Caco-2 (cell line): ENCODE data around the gene RAB11FIP2. TPM values are rescaled to one million over a fixed set of nuclear protein-coding genes. Genes with fewer than 3 reads are reported as not detected.

Source experiments
- BruUV-seq: library from RNA; stranded (reverse); fragments of 400-500 nt; replicated peaks from 2 replicates; lab custom pipeline; 2021; lab: Mats Ljungman, UMichigan
- CTCF ChIA-PET: fragments of 300-600 bp; sonication (Branson Sonifier 250); formaldehyde crosslinking; loops from one replicate; lab custom pipeline; 2022; ENCODE audit warnings: antibody characterized with exemption; lab: Charles Lee
- POLR2A ChIA-PET: fragments of 300-600 bp; sonication (Branson Sonifier 250); formaldehyde crosslinking; loops from one replicate; lab custom pipeline; 2022; ENCODE audit warnings: antibody characterized with exemption; lab: Charles Lee
- DNase-seq, 2 experiments: peaks; one replicate each; pipeline versions ENCODE4 v3.0.0 to v3.0.0-alpha.2; 2020 to 2022
- H3K27me3 ChIP-seq: replicated peaks from 2 replicates; pipeline ENCODE4 v1.6.0; 2011; ENCODE audit warnings: low read length; ENCODE audit not compliant: control insufficient read depth, insufficient read depth
- H3K36me3 ChIP-seq: 2 replicates; pipeline ENCODE4 v1.5.1; 2011; ENCODE audit warnings: low read length; ENCODE audit not compliant: control insufficient read depth, insufficient read depth
- H3K4me1 ChIP-seq: fragments of 250-450 bp; sonication (Bioruptor Pico); 2 replicates; pipeline ENCODE4 v1.5.1; 2020; ENCODE audit warnings: mild to moderate bottlenecking
- H3K4me3 ChIP-seq: 2 replicates; pipeline ENCODE4 v1.5.1; 2011; ENCODE audit warnings: low read depth, mild to moderate bottlenecking, control low read depth, low read length
- H3K9me3 ChIP-seq: fragments of 250-450 bp; sonication (Bioruptor Pico); 2 replicates; pipeline ENCODE4 v1.5.1; 2020; ENCODE audit warnings: mild to moderate bottlenecking, moderate library complexity
- H3K27ac Mint-ChIP-seq: one replicate; pipeline ENCODE4 v1.8.0; 2022; ENCODE audit warnings: mixed read lengths; ENCODE audit not compliant: unreplicated experiment
- H3K27me3 Mint-ChIP-seq: one replicate; pipeline ENCODE4 v1.8.0; 2022; ENCODE audit warnings: mixed read lengths; ENCODE audit not compliant: insufficient read depth, unreplicated experiment
- H3K36me3 Mint-ChIP-seq: one replicate; pipeline ENCODE4 v1.8.0; 2022; ENCODE audit warnings: mild to moderate bottlenecking, mixed read lengths; ENCODE audit not compliant: insufficient read depth, unreplicated experiment
- H3K4me1 Mint-ChIP-seq: one replicate; pipeline ENCODE4 v1.8.0; 2022; ENCODE audit warnings: low read depth, mixed read lengths; ENCODE audit not compliant: unreplicated experiment
- H3K4me3 Mint-ChIP-seq: one replicate; pipeline ENCODE4 v1.8.0; 2022; ENCODE audit warnings: mild to moderate bottlenecking, moderate library complexity, mixed read lengths; ENCODE audit not compliant: unreplicated experiment
- H3K9me3 Mint-ChIP-seq: one replicate; pipeline ENCODE4 v1.8.0; 2022; ENCODE audit warnings: mixed read lengths; ENCODE audit not compliant: unreplicated experiment
- intact Hi-C: fragments of 100-400 bp; cut with micrococcal nuclease; formaldehyde crosslinking; loops from one replicate; pipeline ENCODE4 v1.10.0; 2022; ENCODE audit not compliant: unreplicated experiment
- total RNA-seq: library from RNA; stranded (reverse); gene quantifications from 2 replicates; pipeline ENCODE4 v1.2.3, GENCODE V29; 2022
- TF ChIP-seq, protein P1 (sequence below), 2 experiments: fragments of 200-600 bp in 1 of 2; IDR thresholded peaks; 1 replicate in 1 of 2; 2 replicates in 1 of 2; pipeline versions ENCODE4 v1.5.1 to v1.8.0; 2011 to 2022; ENCODE audit warnings: antibody characterized with exemption in 1 of 2, control low read depth in 1 of 2, inconsistent platforms in 1 of 2, low read depth in 1 of 2, low read length in 1 of 2, mild to moderate bottlenecking in 1 of 2, moderate library complexity in 1 of 2; ENCODE audit not compliant: insufficient read depth in 1 of 2, severe bottlenecking in 1 of 2, unreplicated experiment in 1 of 2

Gene RAB11FIP2
- total RNA-seq, 1 experiment from 2014 or later = 25.7 TPM

DNA sequence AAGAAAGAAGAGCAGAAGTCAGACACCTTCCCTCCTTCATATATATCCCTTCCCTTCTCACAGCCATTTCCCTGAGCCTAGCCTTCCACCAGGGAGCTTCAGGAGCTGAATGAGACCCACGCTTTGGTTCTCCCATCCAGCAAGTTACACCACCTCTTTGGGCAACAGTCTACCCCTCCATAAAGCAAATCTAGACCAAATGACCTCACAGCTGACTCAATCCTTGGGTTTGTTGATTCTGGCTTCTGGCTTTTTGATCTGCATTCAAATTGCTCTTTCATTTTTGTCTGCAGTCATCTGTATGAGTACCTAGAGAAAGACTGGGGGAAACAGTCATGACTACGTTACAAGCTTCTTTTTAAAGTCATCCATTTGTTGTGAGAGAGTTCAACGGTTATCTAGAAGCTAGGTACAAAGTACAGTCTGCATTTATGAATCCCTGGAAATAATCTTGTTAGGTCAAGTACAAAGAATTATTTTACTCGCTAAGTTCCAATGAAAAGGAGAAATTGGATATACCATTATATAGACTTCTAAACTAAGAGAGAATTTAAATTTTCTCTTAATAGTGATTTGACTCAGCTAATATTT, 86.3 kb downstream of the RAB11FIP2 start:
- no peaks in the 10 kb centered on the region for H3K4me1 ChIP-seq
- H3K4me3 Mint-ChIP-seq = no peak overlapping the region
- no peaks in the 10 kb centered on the region for H3K9me3 ChIP-seq
- no peak overlapping the region for H3K4me3 ChIP-seq
- no peaks in the 10 kb centered on the region for H3K9me3 Mint-ChIP-seq
- TF ChIP-seq, protein P1, sequence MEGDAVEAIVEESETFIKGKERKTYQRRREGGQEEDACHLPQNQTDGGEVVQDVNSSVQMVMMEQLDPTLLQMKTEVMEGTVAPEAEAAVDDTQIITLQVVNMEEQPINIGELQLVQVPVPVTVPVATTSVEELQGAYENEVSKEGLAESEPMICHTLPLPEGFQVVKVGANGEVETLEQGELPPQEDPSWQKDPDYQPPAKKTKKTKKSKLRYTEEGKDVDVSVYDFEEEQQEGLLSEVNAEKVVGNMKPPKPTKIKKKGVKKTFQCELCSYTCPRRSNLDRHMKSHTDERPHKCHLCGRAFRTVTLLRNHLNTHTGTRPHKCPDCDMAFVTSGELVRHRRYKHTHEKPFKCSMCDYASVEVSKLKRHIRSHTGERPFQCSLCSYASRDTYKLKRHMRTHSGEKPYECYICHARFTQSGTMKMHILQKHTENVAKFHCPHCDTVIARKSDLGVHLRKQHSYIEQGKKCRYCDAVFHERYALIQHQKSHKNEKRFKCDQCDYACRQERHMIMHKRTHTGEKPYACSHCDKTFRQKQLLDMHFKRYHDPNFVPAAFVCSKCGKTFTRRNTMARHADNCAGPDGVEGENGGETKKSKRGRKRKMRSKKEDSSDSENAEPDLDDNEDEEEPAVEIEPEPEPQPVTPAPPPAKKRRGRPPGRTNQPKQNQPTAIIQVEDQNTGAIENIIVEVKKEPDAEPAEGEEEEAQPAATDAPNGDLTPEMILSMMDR (IDR thresholded peaks at IDR 0.05; ENCODE audit: insufficient read depth in 1 of 2, low read depth in 1 of 2, low read length in 1 of 2, severe bottlenecking in 1 of 2, unreplicated experiment in 1 of 2) = no peak
- no peaks in the 10 kb centered on the region for H3K27me3 ChIP-seq
- no TSS peak for BruUV-seq
- H3K27me3 Mint-ChIP-seq = peaks cover 9% of the 10 kb centered on the region
- DNase-seq = no peak
- intact Hi-C loops = no loop called here
- ChIA-PET CTCF (no interaction called here), POLR2A (no interaction called here)
- no peaks in the 10 kb centered on the region for H3K4me1 Mint-ChIP-seq
- H3K36me3 Mint-ChIP-seq = no peaks in the 10 kb centered on the region
- no peaks in the 10 kb centered on the region for H3K36me3 ChIP-seq
- no peak overlapping the region for H3K27ac Mint-ChIP-seq

DNA sequence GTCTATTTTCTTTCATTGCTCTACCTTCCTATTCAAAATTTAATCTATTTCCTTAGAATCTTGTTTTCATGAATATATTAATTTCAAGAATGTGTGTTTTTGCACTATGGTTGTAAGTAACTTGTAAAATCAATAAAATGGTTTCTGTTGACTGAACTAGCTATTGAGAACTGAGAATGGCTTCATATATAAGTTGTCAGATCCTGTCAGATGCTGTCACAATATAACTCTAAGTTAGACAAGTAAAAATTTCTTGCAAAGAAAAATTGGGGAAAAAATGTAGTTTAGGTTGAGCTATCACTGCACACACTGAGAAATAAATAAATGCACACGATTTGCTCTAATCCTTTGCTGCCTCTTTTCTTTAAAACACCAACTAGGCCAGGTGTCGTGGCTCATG, 89.8 kb downstream of the RAB11FIP2 start:
- H3K4me1 Mint-ChIP-seq = no peaks in the 10 kb centered on the region
- Histone ChIP-seq H3K36me3 (no peaks in the 10 kb centered on the region), H3K9me3 (no peaks in the 10 kb centered on the region), H3K4me3 (no peak overlapping the region), H3K4me1 (no peaks in the 10 kb centered on the region), H3K27me3 (no peaks in the 10 kb centered on the region)
- H3K27me3 Mint-ChIP-seq = peaks cover 12% of the 10 kb centered on the region
- no peak overlapping the region for H3K4me3 Mint-ChIP-seq
- DNase-seq = no peak
- H3K9me3 Mint-ChIP-seq = no peaks in the 10 kb centered on the region
- intact Hi-C loops = no loop called here
- no peaks in the 10 kb centered on the region for H3K36me3 Mint-ChIP-seq
- POLR2A ChIA-PET = no interaction called here
- TF ChIP-seq, protein P1 (IDR thresholded peaks at IDR 0.05; ENCODE audit: insufficient read depth in 1 of 2, low read depth in 1 of 2, low read length in 1 of 2, severe bottlenecking in 1 of 2, unreplicated experiment in 1 of 2) = no peak
- no peak overlapping the region for H3K27ac Mint-ChIP-seq
- CTCF ChIA-PET = no interaction called here
- BruUV-seq = no TSS peak

DNA sequence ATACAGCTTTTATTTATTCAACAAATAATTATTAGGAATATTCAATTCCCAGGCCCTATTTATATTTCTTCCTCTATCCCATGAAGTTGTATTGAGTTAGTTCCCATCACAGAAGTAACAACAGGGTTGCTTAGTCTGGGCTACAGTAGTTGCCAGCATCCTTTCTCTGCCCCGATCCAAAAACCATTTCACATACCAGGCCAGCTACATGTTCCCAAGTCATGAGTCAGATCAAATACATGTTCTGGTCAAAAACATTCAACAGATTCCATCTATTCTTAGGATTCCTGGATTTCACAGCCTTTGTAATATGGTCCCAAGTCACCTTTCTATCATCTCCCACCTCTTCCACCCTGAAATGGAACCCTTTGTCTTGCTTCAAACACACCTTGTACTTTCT, 91.6 kb downstream of the RAB11FIP2 start:
- H3K4me1 Mint-ChIP-seq = no peaks in the 10 kb centered on the region
- DNase-seq = no peak
- TF ChIP-seq, protein P1 (IDR thresholded peaks at IDR 0.05; ENCODE audit: insufficient read depth in 1 of 2, low read depth in 1 of 2, low read length in 1 of 2, severe bottlenecking in 1 of 2, unreplicated experiment in 1 of 2) = no peak
- Histone ChIP-seq H3K4me3 (no peak overlapping the region), H3K27me3 (no peaks in the 10 kb centered on the region), H3K9me3 (no peaks in the 10 kb centered on the region), H3K36me3 (no peaks in the 10 kb centered on the region), H3K4me1 (no peaks in the 10 kb centered on the region)
- ChIA-PET POLR2A (no interaction called here), CTCF (no interaction called here)
- intact Hi-C loops = no loop called here
- no TSS peak for BruUV-seq
- no peak overlapping the region for H3K27ac Mint-ChIP-seq
- no peaks in the 10 kb centered on the region for H3K36me3 Mint-ChIP-seq
- no peak overlapping the region for H3K4me3 Mint-ChIP-seq
- no peaks in the 10 kb centered on the region for H3K9me3 Mint-ChIP-seq
- peaks cover 12% of the 10 kb centered on the region for H3K27me3 Mint-ChIP-seq
